MG63 (cell line): Measurements from ENCODE around the gene ARHGEF28. TPM values are rescaled to one million over a fixed set of nuclear protein-coding genes. Genes with fewer than 3 reads are reported as not detected.

Source experiments
- DNase-seq: peaks from one replicate; pipeline ENCODE4 v3.0.0-alpha.2; 2020
- H3K27me3 ChIP-seq: fragments of 250-450 bp; sonication (Bioruptor Pico); 2 replicates; pipeline ENCODE4 v1.5.1; 2020; ENCODE audit warnings: mild to moderate bottlenecking, moderate library complexity
- H3K36me3 ChIP-seq: fragments of 250-450 bp; sonication (Bioruptor Pico); 2 replicates; pipeline ENCODE4 v1.5.1; 2020; ENCODE audit warnings: mild to moderate bottlenecking, moderate library complexity
- H3K4me3 ChIP-seq: fragments of 250-450 bp; sonication (Bioruptor Pico); 2 replicates; pipeline ENCODE4 v1.5.1; 2020; ENCODE audit warnings: mild to moderate bottlenecking, moderate library complexity
- H3K9me3 ChIP-seq: fragments of 250-450 bp; sonication (Bioruptor Pico); 2 replicates; pipeline ENCODE4 v1.5.1; 2020; ENCODE audit warnings: mild to moderate bottlenecking, moderate library complexity
- total RNA-seq: library from RNA; depleted of rRNA; stranded (reverse); fragments of >200 nt; shearing (Covaris generic); gene quantifications from 2 replicates; pipeline ENCODE4 v1.2.3, GENCODE V29; 2014; ENCODE audit warnings: low replicate concordance

Gene ARHGEF28
- total RNA-seq, 1 experiment from 2014 or later, result 7.6 TPM

- H3K9me3 ChIP-seq, result no peaks in the 10 kb centered on the region
- no peak for DNase-seq
- no peaks in the 10 kb centered on the region for H3K36me3 ChIP-seq
- H3K27me3 ChIP-seq, result no peaks in the 10 kb centered on the region
- H3K4me3 ChIP-seq, result no peak overlapping the region
Observed at GRCh38 chr5:73612799-73613198, 13.2 kb upstream of the ARHGEF28 start.

GRCh38 chr5:73615085-73615484 is 10.9 kb upstream of the ARHGEF28 start:
- H3K27me3 ChIP-seq, result no peaks in the 10 kb centered on the region
- no peaks in the 10 kb centered on the region for H3K36me3 ChIP-seq
- no peak overlapping the region for H3K4me3 ChIP-seq
- no peak for DNase-seq
- H3K9me3 ChIP-seq, result no peaks in the 10 kb centered on the region

GRCh38 chr5:73615947-73616346 is 10.0 kb upstream of the ARHGEF28 start:
- Histone ChIP-seq H3K36me3 (no peaks in the 10 kb centered on the region), H3K4me3 (no peak overlapping the region), H3K9me3 (no peaks in the 10 kb centered on the region), H3K27me3 (no peaks in the 10 kb centered on the region)
- DNase-seq, result no peak

GRCh38 chr5:73617510-73618279 is 8.3 kb upstream of the ARHGEF28 start:
- H3K9me3 ChIP-seq, result no peaks in the 10 kb centered on the region
- no peaks in the 10 kb centered on the region for H3K27me3 ChIP-seq

GRCh38 chr5:73619606-73620333 is 6.2 kb upstream of the ARHGEF28 start:
- no peak overlapping the region for H3K4me3 ChIP-seq
- H3K9me3 ChIP-seq, result no peaks in the 10 kb centered on the region
- no peak for DNase-seq
- H3K36me3 ChIP-seq, result no peaks in the 10 kb centered on the region
- no peaks in the 10 kb centered on the region for H3K27me3 ChIP-seq

More at GRCh38 chr5:73617510-73618279, 8.3 kb upstream of the ARHGEF28 start:
- Histone ChIP-seq H3K36me3 (no peaks in the 10 kb centered on the region), H3K4me3 (no peak overlapping the region)
- DNase-seq, result peak; percentile 27

- no peak overlapping the region for H3K4me3 ChIP-seq
- no peaks in the 10 kb centered on the region for H3K36me3 ChIP-seq
- DNase-seq, result no peak
- no peaks in the 10 kb centered on the region for H3K27me3 ChIP-seq
- H3K9me3 ChIP-seq, result no peaks in the 10 kb centered on the region
Observed at GRCh38 chr5:73620334-73620687, 5.7 kb upstream of the ARHGEF28 start.

GRCh38 chr5:73623060-73623459 is 2.9 kb upstream of the ARHGEF28 start:
- Histone ChIP-seq H3K9me3 (no peaks in the 10 kb centered on the region), H3K4me3 (no peak overlapping the region), H3K27me3 (no peaks in the 10 kb centered on the region), H3K36me3 (no peaks in the 10 kb centered on the region)
- DNase-seq, result no peak

- DNase-seq, result no peak
- Histone ChIP-seq H3K36me3 (no peaks in the 10 kb centered on the region), H3K27me3 (no peaks in the 10 kb centered on the region), H3K9me3 (no peaks in the 10 kb centered on the region), H3K4me3 (no peak overlapping the region)
Observed at GRCh38 chr5:73623901-73624404, 2.0 kb upstream of the ARHGEF28 start.

GRCh38 chr5:73624888-73625287 is 1.1 kb upstream of the ARHGEF28 start:
- DNase-seq, result no peak
- no peaks in the 10 kb centered on the region for H3K9me3 ChIP-seq
- H3K36me3 ChIP-seq, result no peaks in the 10 kb centered on the region
- no peak overlapping the region; the same call in 1 of the 2 replicates for H3K4me3 ChIP-seq
- no peaks in the 10 kb centered on the region for H3K27me3 ChIP-seq

- no peak for DNase-seq
Observed at GRCh38 chr5:73625372-73625943, 538 bp upstream of the ARHGEF28 start.

GRCh38 chr5:73626814-73627313 is 868 bp downstream of the ARHGEF28 start:
- H3K9me3 ChIP-seq, result no peaks in the 10 kb centered on the region
- H3K27me3 ChIP-seq, result no peaks in the 10 kb centered on the region
- DNase-seq, result no peak

More at GRCh38 chr5:73625372-73625943, 538 bp upstream of the ARHGEF28 start:
- peak overlapping the region; percentile 91 for H3K4me3 ChIP-seq
- no peaks in the 10 kb centered on the region for H3K27me3 ChIP-seq
- no peaks in the 10 kb centered on the region for H3K36me3 ChIP-seq
- no peaks in the 10 kb centered on the region for H3K9me3 ChIP-seq

GRCh38 chr5:73629456-73629855 is 3.5 kb downstream of the ARHGEF28 start:
- Histone ChIP-seq H3K27me3 (no peaks in the 10 kb centered on the region), H3K36me3 (peaks cover 5% of the 10 kb centered on the region), H3K9me3 (no peaks in the 10 kb centered on the region), H3K4me3 (no peak overlapping the region)
- DNase-seq, result no peak

More at GRCh38 chr5:73626814-73627313, 868 bp downstream of the ARHGEF28 start:
- peak overlapping the region; percentile 91 for H3K4me3 ChIP-seq
- no peaks in the 10 kb centered on the region; the same call in 1 of the 2 replicates for H3K36me3 ChIP-seq

GRCh38 chr5:73630765-73631164 is 4.8 kb downstream of the ARHGEF28 start:
- peaks cover 10% of the 10 kb centered on the region for H3K36me3 ChIP-seq
- no peak for DNase-seq
- H3K27me3 ChIP-seq, result no peaks in the 10 kb centered on the region
- H3K4me3 ChIP-seq, result no peak overlapping the region
- H3K9me3 ChIP-seq, result no peaks in the 10 kb centered on the region

- H3K27me3 ChIP-seq, result no peaks in the 10 kb centered on the region
- H3K36me3 ChIP-seq, result peaks cover 11% of the 10 kb centered on the region
- no peak overlapping the region for H3K4me3 ChIP-seq
- H3K9me3 ChIP-seq, result no peaks in the 10 kb centered on the region
- DNase-seq, result no peak
Observed at GRCh38 chr5:73631500-73631899, 5.5 kb downstream of the ARHGEF28 start.

GRCh38 chr5:73633060-73633459 is 7.1 kb downstream of the ARHGEF28 start:
- DNase-seq, result no peak
- Histone ChIP-seq H3K36me3 (peaks cover 11% of the 10 kb centered on the region), H3K9me3 (no peaks in the 10 kb centered on the region), H3K27me3 (no peaks in the 10 kb centered on the region), H3K4me3 (no peak overlapping the region)

GRCh38 chr5:73636408-73636807 is 10.4 kb downstream of the ARHGEF28 start:
- Histone ChIP-seq H3K27me3 (no peaks in the 10 kb centered on the region), H3K4me3 (no peak overlapping the region), H3K36me3 (peaks cover 11% of the 10 kb centered on the region)

GRCh38 chr5:73637565-73637964 is 11.6 kb downstream of the ARHGEF28 start:
- DNase-seq, result no peak

More at GRCh38 chr5:73636408-73636807, 10.4 kb downstream of the ARHGEF28 start:
- H3K9me3 ChIP-seq, result no peaks in the 10 kb centered on the region
- DNase-seq, result no peak

More at GRCh38 chr5:73637565-73637964, 11.6 kb downstream of the ARHGEF28 start:
- H3K36me3 ChIP-seq, result peaks cover 11% of the 10 kb centered on the region
- no peak overlapping the region for H3K4me3 ChIP-seq
- no peaks in the 10 kb centered on the region for H3K9me3 ChIP-seq
- H3K27me3 ChIP-seq, result no peaks in the 10 kb centered on the region
